OCI-LY7 (cell line): Measurements from ENCODE around the gene TBX6. TPM values are rescaled to one million over a fixed set of nuclear protein-coding genes. Genes with fewer than 3 reads are reported as not detected.

Experiments used
- BruUV-seq: library from RNA; stranded (reverse); fragments of 400-500 nt; replicated peaks from 2 replicates; lab custom pipeline; 2021; lab: Mats Ljungman, UMichigan
- CTCF ChIA-PET: fragments of 300-600 bp; sonication (Branson Sonifier 250); formaldehyde crosslinking; loops from one replicate; lab custom pipeline; 2022; ENCODE audit warnings: antibody characterized with exemption; ENCODE audit not compliant: unreplicated experiment; lab: Charles Lee
- POLR2A ChIA-PET: fragments of 300-600 bp; sonication (Branson Sonifier 250); formaldehyde crosslinking; loops from one replicate; lab custom pipeline; 2022; ENCODE audit warnings: antibody characterized with exemption; lab: Charles Lee
- DNase-seq: peaks from one replicate; pipeline ENCODE4 v3.0.0-alpha.2; 2015; ENCODE audit warnings: low spot score
- H2AFZ ChIP-seq: fragments of 200-600 bp; sonication (generic), shearing (Covaris generic); 2 replicates; pipeline ENCODE4 v1.6.1; 2014; ENCODE audit warnings: mild to moderate bottlenecking, antibody characterized with exemption, low read length, moderate library complexity
- H3K27ac ChIP-seq: fragments of 200-600 bp; sonication (generic); 2 replicates; pipeline ENCODE4 v1.5.1; 2014; ENCODE audit warnings: mixed run types, low read depth, mild to moderate bottlenecking, moderate library complexity, low read length, inconsistent platforms; ENCODE audit not compliant: poor library complexity, severe bottlenecking
- H3K36me3 ChIP-seq: fragments of 200-600 bp; sonication (generic); 2 replicates; pipeline ENCODE4 v1.6.1; 2014; ENCODE audit warnings: mild to moderate bottlenecking, antibody characterized with exemption, low read length, moderate library complexity, mixed read lengths; ENCODE audit not compliant: insufficient read depth
- H3K4me1 ChIP-seq: fragments of 200-600 bp; sonication (generic); 2 replicates; pipeline ENCODE4 v1.5.1; 2014; ENCODE audit warnings: mild to moderate bottlenecking, low read length; ENCODE audit not compliant: insufficient read depth, poor library complexity, severe bottlenecking
- H3K4me2 ChIP-seq: fragments of 200-600 bp; sonication (generic); 2 replicates; pipeline ENCODE4 v1.6.1; 2014; ENCODE audit warnings: mild to moderate bottlenecking, low read length
- H3K4me3 ChIP-seq: fragments of 200-600 bp; sonication (generic); 2 replicates; pipeline ENCODE4 v1.5.1; 2014; ENCODE audit warnings: mild to moderate bottlenecking, low read depth, low read length; ENCODE audit not compliant: poor library complexity, severe bottlenecking
- H3K79me2 ChIP-seq: fragments of 200-600 bp; sonication (generic); 2 replicates; pipeline ENCODE4 v1.6.1; 2016; ENCODE audit warnings: low read depth, mild to moderate bottlenecking, low read length, moderate library complexity, mixed read lengths; ENCODE audit not compliant: insufficient read depth
- H3K9me2 ChIP-seq: fragments of 200-600 bp; sonication (generic); 2 replicates; pipeline ENCODE4 v1.6.1; 2016; ENCODE audit warnings: mild to moderate bottlenecking, low read length, mixed read lengths; ENCODE audit not compliant: insufficient read depth
- H3K9me3 ChIP-seq: fragments of 200-600 bp; sonication (generic); 2 replicates; pipeline ENCODE4 v1.6.1; 2014; ENCODE audit warnings: mild to moderate bottlenecking, mixed run types, low read length, mixed read lengths
- H4K20me1 ChIP-seq: fragments of 200-600 bp; sonication (generic); 2 replicates; pipeline ENCODE4 v1.6.1; 2014; ENCODE audit warnings: mild to moderate bottlenecking, antibody characterized with exemption, low read length, moderate library complexity, mixed read lengths; ENCODE audit not compliant: insufficient read depth
- EZH2phosphoT487 ChIP-seq: fragments of 200-600 bp; sonication (generic); IDR thresholded peaks from 2 replicates; pipeline ENCODE4 v1.6.1; 2018; ENCODE audit warnings: low read depth, borderline replicate concordance, mild to moderate bottlenecking, mixed run types, antibody characterized with exemption, low read length, moderate library complexity, mixed read lengths
- intact Hi-C: fragments of 100-400 bp; cut with micrococcal nuclease; formaldehyde crosslinking; loops from one replicate; pipeline ENCODE4 v1.10.0; 2022; ENCODE audit not compliant: unreplicated experiment
- total RNA-seq, 2 experiments: library from RNA; depleted of rRNA in 1 of 2; stranded (reverse); fragments of >200 nt in 1 of 2; shearing (Covaris generic) in 1 of 2; gene quantifications; 2 replicates each; pipeline ENCODE4 v1.2.3, GENCODE V29; 2014 to 2022
- TF ChIP-seq, protein P1 (sequence below): fragments of 200-600 bp; sonication (generic); conservative IDR thresholded peaks from 2 replicates; pipeline ENCODE4 v1.5.1; 2014; ENCODE audit warnings: mild to moderate bottlenecking, antibody characterized with exemption, low read length, moderate library complexity, mixed read lengths

Gene TBX6
- total RNA-seq, 2 experiments from 2014 or later: 1.4 to 3.7 TPM

DNA sequence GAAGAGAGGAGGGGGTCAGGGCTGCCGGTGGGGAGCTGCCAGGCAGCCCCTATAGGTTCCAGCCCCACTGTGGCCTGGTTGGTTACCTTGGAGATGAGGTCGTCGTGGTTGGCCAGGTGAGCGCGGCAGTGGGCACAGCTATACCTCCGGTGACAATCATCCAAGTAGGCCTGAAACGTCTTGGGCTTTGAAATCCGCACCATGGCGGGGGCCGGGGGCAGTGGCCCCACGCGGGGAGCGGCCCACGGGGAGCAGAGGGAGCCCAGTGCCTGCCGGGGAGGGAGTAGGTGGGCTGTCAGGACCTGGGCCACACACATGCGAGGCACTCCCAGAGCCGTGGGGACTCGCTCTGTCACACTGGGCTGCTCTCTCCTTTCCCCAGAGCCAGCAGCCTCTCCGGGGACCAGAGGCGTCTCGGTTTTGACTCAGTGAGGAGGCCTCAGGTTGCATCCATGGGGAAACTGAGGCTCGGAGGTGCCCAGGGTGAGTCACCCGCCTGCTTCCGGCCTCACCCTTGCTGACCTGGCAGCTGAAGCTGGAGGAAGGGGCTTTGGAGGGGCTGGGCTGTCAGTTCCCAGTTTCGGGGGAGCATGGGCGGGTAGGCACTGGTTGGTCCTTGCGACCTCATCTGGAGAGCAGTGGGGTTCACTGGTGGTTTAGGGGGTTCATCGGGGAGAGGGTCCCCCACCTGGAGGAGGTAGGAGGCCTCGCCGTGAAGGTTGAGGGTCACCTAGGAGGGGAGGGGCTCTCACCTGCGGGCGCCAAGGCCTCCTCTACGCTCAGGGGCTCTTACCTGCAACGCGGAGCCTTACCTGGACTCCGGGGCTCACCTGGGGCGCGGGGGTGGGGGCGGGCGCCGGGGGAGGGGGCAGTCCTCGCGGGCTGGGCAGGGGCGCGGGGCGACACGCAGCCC, 3.7 kb upstream of the TBX6 start:
- ChIA-PET POLR2A (no interaction called here), CTCF (no interaction called here)
- Histone ChIP-seq H4K20me1 (no peaks in the 10 kb centered on the region), H3K4me2 (peak overlapping the region; percentile 94), H3K9me2 (no peaks in the 10 kb centered on the region), H2AFZ (no peak overlapping the region), H3K9me3 (peaks cover 23% of the 10 kb centered on the region), H3K79me2 (no peaks in the 10 kb centered on the region), H3K36me3 (peaks cover 6% of the 10 kb centered on the region; the same call in 1 of the 2 replicates), H3K4me3 (peak overlapping the region; percentile 66), H3K4me1 (peaks cover 35% of the 10 kb centered on the region), H3K27ac (peak overlapping the region; percentile 40)
- intact Hi-C loops: loop anchor here (10.0 kb wide), 1 partner anchor 309 kb away; the partner anchor contains the start of gene ZNF771
- no peak for DNase-seq
- BruUV-seq: no TSS peak
- TF ChIP-seq EZH2phosphoT487: no peak
- TF ChIP-seq, protein P1, sequence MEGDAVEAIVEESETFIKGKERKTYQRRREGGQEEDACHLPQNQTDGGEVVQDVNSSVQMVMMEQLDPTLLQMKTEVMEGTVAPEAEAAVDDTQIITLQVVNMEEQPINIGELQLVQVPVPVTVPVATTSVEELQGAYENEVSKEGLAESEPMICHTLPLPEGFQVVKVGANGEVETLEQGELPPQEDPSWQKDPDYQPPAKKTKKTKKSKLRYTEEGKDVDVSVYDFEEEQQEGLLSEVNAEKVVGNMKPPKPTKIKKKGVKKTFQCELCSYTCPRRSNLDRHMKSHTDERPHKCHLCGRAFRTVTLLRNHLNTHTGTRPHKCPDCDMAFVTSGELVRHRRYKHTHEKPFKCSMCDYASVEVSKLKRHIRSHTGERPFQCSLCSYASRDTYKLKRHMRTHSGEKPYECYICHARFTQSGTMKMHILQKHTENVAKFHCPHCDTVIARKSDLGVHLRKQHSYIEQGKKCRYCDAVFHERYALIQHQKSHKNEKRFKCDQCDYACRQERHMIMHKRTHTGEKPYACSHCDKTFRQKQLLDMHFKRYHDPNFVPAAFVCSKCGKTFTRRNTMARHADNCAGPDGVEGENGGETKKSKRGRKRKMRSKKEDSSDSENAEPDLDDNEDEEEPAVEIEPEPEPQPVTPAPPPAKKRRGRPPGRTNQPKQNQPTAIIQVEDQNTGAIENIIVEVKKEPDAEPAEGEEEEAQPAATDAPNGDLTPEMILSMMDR: no peak

- Histone ChIP-seq H3K9me3 (peaks cover 23% of the 10 kb centered on the region), H3K27ac (no peak overlapping the region), H3K4me3 (peak overlapping the region; percentile 66), H3K4me1 (peaks cover 35% of the 10 kb centered on the region), H3K4me2 (peak overlapping the region; percentile 94), H3K9me2 (no peaks in the 10 kb centered on the region), H4K20me1 (no peaks in the 10 kb centered on the region), H3K79me2 (no peaks in the 10 kb centered on the region), H3K36me3 (peaks cover 6% of the 10 kb centered on the region; the same call in 1 of the 2 replicates), H2AFZ (no peak overlapping the region)
- POLR2A ChIA-PET: no interaction called here
- DNase-seq: no peak
- no TSS peak for BruUV-seq
- CTCF ChIA-PET: no interaction called here
- no peak for TF ChIP-seq EZH2phosphoT487
- TF ChIP-seq, protein P1: no peak
- intact Hi-C loops: loop anchor here (10.0 kb wide), 1 partner anchor 310 kb away; the partner anchor contains the start of gene ZNF771
These were observed 2.9 kb upstream of the TBX6 start for GRCh38 chr16:30094541-30095165.
